ENCODE results near the gene CHRNB1.

The CHRNB1 gene

DNA sequence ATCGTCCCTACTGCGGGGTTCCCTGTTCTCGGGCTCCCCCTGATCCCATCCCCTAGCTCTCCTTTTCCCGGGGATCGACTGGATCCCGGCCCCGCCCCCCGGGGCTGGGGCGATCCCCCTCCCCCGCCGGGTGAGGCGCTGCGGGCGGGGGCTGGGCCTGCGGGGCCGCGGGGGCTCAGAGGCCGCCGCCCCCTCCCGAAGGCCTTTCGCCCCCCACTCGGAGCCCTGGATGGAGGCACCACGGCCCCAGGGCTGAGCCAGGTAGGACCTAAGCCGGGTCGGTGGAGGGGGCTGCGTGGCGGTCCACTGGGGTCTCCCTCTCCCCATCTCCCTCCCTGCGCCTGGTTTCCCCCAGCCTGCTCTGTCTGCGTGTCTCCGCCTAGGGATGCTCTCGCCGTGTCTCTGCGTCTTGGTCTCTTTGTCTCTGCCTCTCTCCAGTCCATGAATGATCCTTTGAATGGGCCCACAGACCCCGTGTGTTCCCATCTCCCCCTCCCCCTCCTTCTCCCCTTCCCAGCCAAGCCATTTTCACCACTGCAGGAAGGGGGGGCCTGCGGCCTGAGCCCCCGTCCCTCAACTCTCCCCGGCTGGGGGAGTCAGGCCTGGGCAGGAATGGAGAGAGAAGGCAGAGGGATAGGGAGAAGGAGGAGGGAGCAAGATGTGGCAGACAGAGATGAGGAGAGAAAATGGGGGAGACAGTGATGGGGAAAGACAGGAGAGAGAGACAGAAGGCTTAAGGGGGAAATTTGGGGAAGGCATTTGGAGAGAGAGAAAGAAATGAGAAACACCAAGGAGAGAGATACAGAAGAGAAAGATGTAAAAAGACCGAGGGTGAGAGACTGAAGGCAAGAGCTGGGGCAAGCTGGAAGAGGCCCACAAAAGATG lies 39.3 kb upstream of the CHRNB1 start (continued):
- TF ChIP-seq ZNF335 (tag by site-specific recombination; conservative IDR thresholded peaks at IDR 0.05) (peak; percentile 19), ZNF362 (tag by site-specific recombination; IDR thresholded peaks at IDR 0.05) (no peak), ZEB2 (tag by site-specific recombination; IDR thresholded peaks at IDR 0.05) (no peak), ZNF37A (tag by site-specific recombination; IDR thresholded peaks at IDR 0.05) (no peak), ZNF596 (tag by site-specific recombination; IDR thresholded peaks at IDR 0.05) (no peak), ZNF521 (tag by site-specific recombination; IDR thresholded peaks at IDR 0.05) (no peak), ZNF555 (tag by site-specific recombination; conservative IDR thresholded peaks at IDR 0.05) (no peak), EGR2 (tag by site-specific recombination; IDR thresholded peaks at IDR 0.05; ENCODE audit: low read depth) (no peak), GFI1B (tag by site-specific recombination; IDR thresholded peaks at IDR 0.05) (no peak), ZNF664 (tag by site-specific recombination; IDR thresholded peaks at IDR 0.05) (no peak), KLF10 (tag by site-specific recombination; IDR thresholded peaks at IDR 0.05) (no peak), IKZF3 (tag by site-specific recombination; IDR thresholded peaks at IDR 0.05) (no peak; the same call in 1 of the 2 replicates), YY2 (tag by site-specific recombination; IDR thresholded peaks at IDR 0.05) (no peak), ZNF248 (tag by site-specific recombination; IDR thresholded peaks at IDR 0.05) (no peak), ZXDB (tag by site-specific recombination; IDR thresholded peaks at IDR 0.05) (no peak), HOXC10 (CRISPR knock-in tag; IDR thresholded peaks at IDR 0.05) (no peak), ZNF341 (tag by site-specific recombination; IDR thresholded peaks at IDR 0.05; ENCODE audit: low read depth) (no peak), SP7 (tag by site-specific recombination; IDR thresholded peaks at IDR 0.05) (0 out of 2 replicates have a peak, but pooled peaks have one; percentile 5), ZNF600 (tag by site-specific recombination; IDR thresholded peaks at IDR 0.05) (peak; percentile 60; the same call in 1 of the 2 replicates), ZNF792 (tag by site-specific recombination; IDR thresholded peaks at IDR 0.05) (no peak)
- TF ChIP-seq, protein P1, sequence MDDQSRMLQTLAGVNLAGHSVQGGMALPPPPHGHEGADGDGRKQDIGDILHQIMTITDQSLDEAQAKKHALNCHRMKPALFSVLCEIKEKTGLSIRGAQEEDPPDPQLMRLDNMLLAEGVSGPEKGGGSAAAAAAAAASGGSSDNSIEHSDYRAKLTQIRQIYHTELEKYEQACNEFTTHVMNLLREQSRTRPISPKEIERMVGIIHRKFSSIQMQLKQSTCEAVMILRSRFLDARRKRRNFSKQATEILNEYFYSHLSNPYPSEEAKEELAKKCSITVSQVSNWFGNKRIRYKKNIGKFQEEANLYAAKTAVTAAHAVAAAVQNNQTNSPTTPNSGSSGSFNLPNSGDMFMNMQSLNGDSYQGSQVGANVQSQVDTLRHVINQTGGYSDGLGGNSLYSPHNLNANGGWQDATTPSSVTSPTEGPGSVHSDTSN (CRISPR knock-in tag; IDR thresholded peaks at IDR 0.05), result no peak
- TF ChIP-seq, protein P2, sequence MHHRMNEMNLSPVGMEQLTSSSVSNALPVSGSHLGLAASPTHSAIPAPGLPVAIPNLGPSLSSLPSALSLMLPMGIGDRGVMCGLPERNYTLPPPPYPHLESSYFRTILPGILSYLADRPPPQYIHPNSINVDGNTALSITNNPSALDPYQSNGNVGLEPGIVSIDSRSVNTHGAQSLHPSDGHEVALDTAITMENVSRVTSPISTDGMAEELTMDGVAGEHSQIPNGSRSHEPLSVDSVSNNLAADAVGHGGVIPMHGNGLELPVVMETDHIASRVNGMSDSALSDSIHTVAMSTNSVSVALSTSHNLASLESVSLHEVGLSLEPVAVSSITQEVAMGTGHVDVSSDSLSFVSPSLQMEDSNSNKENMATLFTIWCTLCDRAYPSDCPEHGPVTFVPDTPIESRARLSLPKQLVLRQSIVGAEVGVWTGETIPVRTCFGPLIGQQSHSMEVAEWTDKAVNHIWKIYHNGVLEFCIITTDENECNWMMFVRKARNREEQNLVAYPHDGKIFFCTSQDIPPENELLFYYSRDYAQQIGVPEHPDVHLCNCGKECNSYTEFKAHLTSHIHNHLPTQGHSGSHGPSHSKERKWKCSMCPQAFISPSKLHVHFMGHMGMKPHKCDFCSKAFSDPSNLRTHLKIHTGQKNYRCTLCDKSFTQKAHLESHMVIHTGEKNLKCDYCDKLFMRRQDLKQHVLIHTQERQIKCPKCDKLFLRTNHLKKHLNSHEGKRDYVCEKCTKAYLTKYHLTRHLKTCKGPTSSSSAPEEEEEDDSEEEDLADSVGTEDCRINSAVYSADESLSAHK (tag by site-specific recombination; IDR thresholded peaks at IDR 0.05), result no peak

DNA sequence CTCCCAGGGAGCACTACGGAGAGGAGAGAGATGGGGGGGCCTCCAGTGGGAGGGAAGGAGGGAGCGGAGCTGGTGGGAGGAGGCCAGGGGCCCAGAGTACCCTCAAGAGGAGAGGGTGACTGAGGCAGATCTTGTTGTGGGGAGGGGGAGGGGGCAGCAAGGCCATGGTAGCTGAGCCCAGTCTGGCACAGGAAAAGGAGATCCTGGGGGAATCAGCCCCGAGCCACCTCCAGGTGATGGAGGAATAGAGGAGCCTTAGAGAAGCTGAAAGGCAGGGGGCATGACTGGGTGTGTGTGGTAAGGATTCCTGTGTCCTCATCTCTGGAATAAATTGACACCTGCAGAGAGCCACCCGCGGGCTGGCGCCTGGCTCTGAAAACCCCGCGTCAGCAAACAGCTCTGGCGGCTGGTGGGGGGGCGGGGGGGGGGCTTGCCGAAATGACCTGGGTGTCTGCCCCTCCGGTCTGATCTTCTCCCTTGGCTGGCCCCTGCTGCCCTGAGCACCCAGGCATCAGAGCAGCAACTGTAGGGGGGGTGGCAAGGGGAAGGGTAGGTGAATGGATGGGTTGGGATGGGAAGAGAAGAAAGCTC lies 38.5 kb upstream of the CHRNB1 start:
- no peak overlapping the region for H3K4me3 ChIP-seq (ENCODE audit: low read depth, low read length)
- TF ChIP-seq PATZ1 (tag by site-specific recombination; IDR thresholded peaks at IDR 0.05), result 0 out of 2 replicates have a peak, but pooled peaks have one; percentile 7
- no peak for TF ChIP-seq ZNF146 (tag by site-specific recombination; IDR thresholded peaks at IDR 0.05)
- peak; percentile 76 for TF ChIP-seq ZNF394 (tag by site-specific recombination; IDR thresholded peaks at IDR 0.05; ENCODE audit: borderline replicate concordance)
- no peak for TF ChIP-seq SCRT1 (tag by site-specific recombination; IDR thresholded peaks at IDR 0.05; ENCODE audit: borderline replicate concordance)
- no peak for TF ChIP-seq ZNF701 (tag by site-specific recombination; IDR thresholded peaks at IDR 0.05)
- TF ChIP-seq GLIS2 (tag by site-specific recombination; IDR thresholded peaks at IDR 0.05), result peak; percentile 60
- no peak for TF ChIP-seq KLF7 (tag by site-specific recombination; IDR thresholded peaks at IDR 0.05; ENCODE audit: borderline replicate concordance)
- TF ChIP-seq GLIS1 (tag by site-specific recombination; IDR thresholded peaks at IDR 0.05), result peak; percentile 81
- TF ChIP-seq ZNF76 (tag by site-specific recombination; IDR thresholded peaks at IDR 0.05; ENCODE audit: borderline replicate concordance, low read depth), result peak; percentile 23; the same call in 1 of the 2 replicates

More for the DNA sequence above, 38.5 kb upstream of the CHRNB1 start:
- ChIA-PET POLR2A (interaction anchor here (0.6 to 1.7 kb wide), 5 partner anchors 11 to 1358 kb away, joined by 3 to 5 read pairs (median 4); partner anchors contain the start of genes PLSCR3 and TMEM102), CTCF (interaction anchor here (0.7 to 1.7 kb wide), 5 partner anchors 14 to 155 kb away, joined by 3 to 7 read pairs (median 4); no protein-coding TSS in a partner anchor)
- H3K27ac ChIP-seq (ENCODE audit: extremely low read depth, low read depth, low read length), result no peak overlapping the region
- peaks cover 9 to 31% of the 10 kb centered on the region in 2 experiments; a peak in 2 of 3 replicates for H3K36me3 ChIP-seq (ENCODE audit: control insufficient read depth in 2 of 2, insufficient read depth in 1 of 2, low read length in 2 of 2)
- H3K4me1 ChIP-seq (ENCODE audit: control insufficient read depth, insufficient read depth, low read length), result peaks cover 8% of the 10 kb centered on the region
- H3K9me3 ChIP-seq (ENCODE audit: control insufficient read depth, insufficient read depth, low read depth, low read length), result no peaks in the 10 kb centered on the region
